ENCODE measurements around the gene KRTAP4-3. TPM values are rescaled to one million over a fixed set of nuclear protein-coding genes. Genes with fewer than 3 reads are reported as not detected.

Gene KRTAP4-3
- total RNA-seq, 1 experiment from 2014 or later = not detected

DNA sequence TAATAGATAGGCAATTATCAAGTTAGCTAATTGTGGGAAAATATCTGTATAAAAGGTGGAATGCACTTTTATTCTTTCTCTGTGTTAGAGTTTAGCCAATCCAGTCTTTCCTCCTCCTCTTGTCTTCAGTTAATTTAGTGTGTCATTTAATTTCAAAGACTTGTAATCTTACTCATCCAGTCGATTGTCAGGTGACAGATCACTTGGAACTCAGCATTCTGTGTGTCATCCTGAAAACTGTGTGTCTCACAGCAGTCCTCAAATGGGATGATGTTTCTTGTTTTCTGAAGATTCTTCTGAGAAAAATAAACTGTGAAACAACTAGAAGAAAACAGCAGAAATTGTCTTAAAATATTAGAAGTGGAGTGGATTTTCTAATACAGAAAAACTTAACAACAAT is 17.0 kb upstream of the KRTAP4-3 start:
- BruUV-seq (replicated peaks) = no TSS peak
- no peak overlapping the region for H3K4me3 Mint-ChIP-seq (ENCODE audit: low read depth, unreplicated experiment)
- CTCF ChIA-PET = interaction anchor here (1.1 kb wide), 1 partner anchor 29 kb away, joined by 4 read pairs; no protein-coding TSS in a partner anchor
- no peak for DNase-seq
- no peak overlapping the region for H3K27ac Mint-ChIP-seq (ENCODE audit: unreplicated experiment)
- peaks cover 2% of the 10 kb centered on the region for H3K27me3 Mint-ChIP-seq (ENCODE audit: unreplicated experiment)
- TF ChIP-seq, protein P1, sequence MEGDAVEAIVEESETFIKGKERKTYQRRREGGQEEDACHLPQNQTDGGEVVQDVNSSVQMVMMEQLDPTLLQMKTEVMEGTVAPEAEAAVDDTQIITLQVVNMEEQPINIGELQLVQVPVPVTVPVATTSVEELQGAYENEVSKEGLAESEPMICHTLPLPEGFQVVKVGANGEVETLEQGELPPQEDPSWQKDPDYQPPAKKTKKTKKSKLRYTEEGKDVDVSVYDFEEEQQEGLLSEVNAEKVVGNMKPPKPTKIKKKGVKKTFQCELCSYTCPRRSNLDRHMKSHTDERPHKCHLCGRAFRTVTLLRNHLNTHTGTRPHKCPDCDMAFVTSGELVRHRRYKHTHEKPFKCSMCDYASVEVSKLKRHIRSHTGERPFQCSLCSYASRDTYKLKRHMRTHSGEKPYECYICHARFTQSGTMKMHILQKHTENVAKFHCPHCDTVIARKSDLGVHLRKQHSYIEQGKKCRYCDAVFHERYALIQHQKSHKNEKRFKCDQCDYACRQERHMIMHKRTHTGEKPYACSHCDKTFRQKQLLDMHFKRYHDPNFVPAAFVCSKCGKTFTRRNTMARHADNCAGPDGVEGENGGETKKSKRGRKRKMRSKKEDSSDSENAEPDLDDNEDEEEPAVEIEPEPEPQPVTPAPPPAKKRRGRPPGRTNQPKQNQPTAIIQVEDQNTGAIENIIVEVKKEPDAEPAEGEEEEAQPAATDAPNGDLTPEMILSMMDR (IDR thresholded peaks at IDR 0.05; ENCODE audit: unreplicated experiment) = no peak
- intact Hi-C loops (cut with micrococcal nuclease; ENCODE audit: unreplicated experiment) = no loop called here
- peaks cover 18% of the 10 kb centered on the region for H3K4me1 Mint-ChIP-seq (ENCODE audit: low read depth, unreplicated experiment)
- H3K36me3 Mint-ChIP-seq (ENCODE audit: insufficient read depth, unreplicated experiment) = no peaks in the 10 kb centered on the region
- H3K9me3 Mint-ChIP-seq (ENCODE audit: low read depth, unreplicated experiment) = no peaks in the 10 kb centered on the region

DNA sequence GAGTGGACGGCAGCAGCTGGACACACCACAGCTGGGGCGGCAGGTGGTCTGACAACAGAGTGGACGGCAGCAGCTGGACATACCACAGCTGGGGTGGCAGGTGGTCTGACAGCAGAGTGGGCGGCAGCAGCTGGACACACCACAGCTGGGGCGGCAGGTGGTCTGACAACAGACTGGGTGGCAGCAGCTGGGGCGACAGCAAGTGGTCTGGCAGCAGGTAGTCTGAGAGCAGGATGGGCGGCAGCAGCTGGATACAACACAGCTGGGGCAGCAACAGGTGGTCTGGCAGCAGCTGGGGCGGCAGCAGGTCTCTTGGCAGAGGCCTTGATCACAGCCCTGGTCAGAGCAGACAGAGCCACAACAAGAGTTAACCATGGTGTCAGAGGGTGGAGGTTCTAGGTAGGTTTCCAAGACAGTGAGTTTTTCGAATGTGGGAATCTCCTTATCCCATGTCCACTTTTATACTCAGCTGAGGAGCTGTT is 16.5 kb upstream of the KRTAP4-3 start, which contains the start of gene KRTAP4-1:
TSS of gene KRTAP4-1 (minus strand) at position 432 of the 482 bp plus-strand sequence. CDS start at position 375, 57 bp downstream.
- H3K4me3 Mint-ChIP-seq (ENCODE audit: low read depth, unreplicated experiment) = no peak within 1 kb of the TSS
- H3K27ac Mint-ChIP-seq (ENCODE audit: unreplicated experiment) = no peak within 1 kb of the TSS
- H3K27me3 Mint-ChIP-seq (ENCODE audit: unreplicated experiment) = no peaks in the 10 kb centered on the region
- no TSS peak for BruUV-seq (replicated peaks)
- H3K36me3 Mint-ChIP-seq (ENCODE audit: insufficient read depth, unreplicated experiment) = no peaks in the 10 kb centered on the region
- TF ChIP-seq, protein P1 (IDR thresholded peaks at IDR 0.05; ENCODE audit: unreplicated experiment) = no peak
- intact Hi-C loops (cut with micrococcal nuclease; ENCODE audit: unreplicated experiment) = no loop called here
- CTCF ChIA-PET = no interaction called here
- H3K9me3 Mint-ChIP-seq (ENCODE audit: low read depth, unreplicated experiment) = no peaks in the 10 kb centered on the region
- no peak for DNase-seq
- peaks cover 22% of the 10 kb centered on the region for H3K4me1 Mint-ChIP-seq (ENCODE audit: low read depth, unreplicated experiment)

DNA sequence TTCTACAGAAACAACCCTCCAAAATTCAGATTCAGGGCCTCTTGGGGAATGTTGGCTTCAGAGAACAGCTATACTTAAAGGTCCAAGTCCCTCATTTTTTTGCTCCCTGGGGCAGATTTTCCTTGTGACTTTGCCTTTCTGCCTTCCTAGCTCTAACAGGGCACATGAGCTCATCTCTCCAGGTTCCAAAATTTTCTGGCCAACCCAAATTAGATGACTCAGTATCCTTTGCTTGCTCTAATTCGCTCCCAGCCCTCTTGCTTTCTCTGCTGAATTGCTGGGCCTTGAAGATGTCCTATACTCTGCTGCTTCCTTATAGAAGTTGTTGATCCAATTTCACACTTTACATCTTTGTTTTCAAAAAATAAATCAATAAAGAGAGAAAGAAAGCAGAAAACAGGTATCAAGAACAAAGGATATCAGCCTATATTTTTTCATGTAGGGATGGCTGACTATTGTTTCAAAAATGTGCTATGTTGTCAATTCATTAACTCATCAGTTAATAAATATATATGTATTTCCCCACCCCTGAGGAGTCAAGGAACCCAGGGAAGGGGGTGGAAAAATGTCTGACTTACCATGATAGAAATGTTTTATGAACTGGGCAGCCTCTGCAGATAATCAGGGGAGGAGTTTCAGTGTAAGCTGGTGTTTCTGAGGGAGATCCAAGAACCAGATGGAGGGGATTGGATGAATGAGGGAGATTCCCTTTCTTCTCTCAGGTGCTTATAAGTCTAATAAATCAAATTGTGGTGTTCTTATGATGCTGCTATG is 11.0 kb upstream of the KRTAP4-3 start:
- intact Hi-C loops (cut with micrococcal nuclease; ENCODE audit: unreplicated experiment) = no loop called here
- DNase-seq = no peak
- Mint-ChIP-seq H3K4me1 (ENCODE audit: low read depth, unreplicated experiment) (peaks cover 25% of the 10 kb centered on the region), H3K27me3 (ENCODE audit: unreplicated experiment) (no peaks in the 10 kb centered on the region), H3K9me3 (ENCODE audit: low read depth, unreplicated experiment) (no peaks in the 10 kb centered on the region), H3K4me3 (ENCODE audit: low read depth, unreplicated experiment) (no peak overlapping the region), H3K27ac (ENCODE audit: unreplicated experiment) (no peak overlapping the region), H3K36me3 (ENCODE audit: insufficient read depth, unreplicated experiment) (no peaks in the 10 kb centered on the region)
- no TSS peak for BruUV-seq (replicated peaks)
- TF ChIP-seq, protein P1 (IDR thresholded peaks at IDR 0.05; ENCODE audit: unreplicated experiment) = no peak
- CTCF ChIA-PET = interaction anchor here (0.6 to 0.8 kb wide), 2 partner anchors 20 to 51 kb away, joined by 3 read pairs; no protein-coding TSS in a partner anchor

DNA sequence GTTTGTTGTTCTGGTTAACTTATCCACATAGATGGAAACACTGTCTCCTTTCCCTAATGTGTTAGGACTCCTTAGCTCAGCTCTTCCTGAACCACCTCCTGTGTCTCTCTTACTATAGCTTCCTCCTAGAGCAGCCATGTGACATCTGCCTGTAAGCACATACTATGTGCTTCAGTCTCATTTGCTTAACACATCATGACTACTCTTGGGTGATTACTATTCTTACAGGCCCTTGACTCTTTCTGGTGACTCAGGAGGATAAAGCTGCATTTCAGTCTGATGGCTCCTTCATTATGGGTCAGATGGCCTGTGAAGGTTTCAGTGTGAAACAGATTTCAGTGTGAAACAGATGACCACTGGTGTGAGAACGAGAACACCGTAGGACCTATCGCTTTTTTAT is 10.3 kb upstream of the KRTAP4-3 start:
- Mint-ChIP-seq H3K27ac (ENCODE audit: unreplicated experiment) (no peak overlapping the region), H3K27me3 (ENCODE audit: unreplicated experiment) (no peaks in the 10 kb centered on the region), H3K36me3 (ENCODE audit: insufficient read depth, unreplicated experiment) (no peaks in the 10 kb centered on the region), H3K4me3 (ENCODE audit: low read depth, unreplicated experiment) (no peak overlapping the region), H3K4me1 (ENCODE audit: low read depth, unreplicated experiment) (peaks cover 25% of the 10 kb centered on the region), H3K9me3 (ENCODE audit: low read depth, unreplicated experiment) (no peaks in the 10 kb centered on the region)
- TF ChIP-seq, protein P1 (IDR thresholded peaks at IDR 0.05; ENCODE audit: unreplicated experiment) = no peak
- no TSS peak for BruUV-seq (replicated peaks)
- DNase-seq = no peak
- intact Hi-C loops (cut with micrococcal nuclease; ENCODE audit: unreplicated experiment) = no loop called here
- CTCF ChIA-PET = interaction anchor here (0.6 to 0.8 kb wide), 2 partner anchors 19 to 51 kb away, joined by 3 read pairs; no protein-coding TSS in a partner anchor
